GM21717 (cell line): ENCODE measurements around the gene SOX2.

Experiments
- ATAC-seq: cut with Tn5 transposase; IDR thresholded peaks from one replicate; pipeline ENCODE4 v1.9.1; 2021; ENCODE audit warnings: mild to moderate bottlenecking, moderate library complexity; ENCODE audit not compliant: unreplicated experiment

Gene SOX2

GRCh38 chr3:181722156-181722555 lies 10.4 kb downstream of the SOX2 start:
- ATAC-seq: no peak

- no peak for ATAC-seq
Measured at GRCh38 chr3:181722766-181723425, 11.2 kb downstream of the SOX2 start.

- ATAC-seq: no peak
Measured at GRCh38 chr3:181723625-181724191, 12.0 kb downstream of the SOX2 start.

DNA sequence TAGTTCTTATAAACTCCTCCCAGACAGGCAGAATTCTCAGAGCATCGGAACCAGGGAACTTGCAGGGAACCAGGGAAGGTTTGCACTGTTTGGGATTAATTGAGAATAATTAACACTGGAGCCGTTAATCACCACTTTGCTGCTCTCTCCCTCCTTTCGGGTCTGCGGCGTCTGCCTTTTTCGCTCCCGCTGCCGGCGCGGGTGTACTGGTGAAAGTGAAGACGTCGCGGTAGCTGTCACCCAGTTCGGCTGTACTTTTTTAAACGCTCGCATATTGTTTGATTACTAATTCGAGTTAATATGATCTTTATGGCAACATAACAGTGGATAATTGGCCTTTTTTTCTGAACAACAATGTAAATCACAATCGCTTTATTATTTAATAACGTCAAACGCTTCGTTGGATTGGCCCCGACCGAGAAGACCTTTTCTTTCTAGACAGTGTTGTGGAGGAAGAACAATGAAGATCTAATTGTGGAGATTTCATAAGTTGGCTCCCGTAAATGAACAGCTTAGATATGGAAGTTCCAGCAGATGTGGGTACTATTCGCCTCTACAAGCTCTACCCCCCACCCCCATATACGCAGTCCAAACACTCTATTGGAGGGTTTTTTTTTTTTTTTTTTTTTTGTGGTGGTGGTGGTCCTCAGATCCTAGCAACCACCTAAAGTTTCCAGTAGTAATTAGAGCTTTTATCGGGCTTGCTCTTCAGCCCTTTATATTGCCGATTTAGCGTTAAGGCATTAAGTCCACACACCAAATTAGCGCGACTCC lies 12.7 kb downstream of the SOX2 start:
- ATAC-seq: no peak

- no peak for ATAC-seq
Measured at GRCh38 chr3:181725131-181725731, 13.5 kb downstream of the SOX2 start.

DNA sequence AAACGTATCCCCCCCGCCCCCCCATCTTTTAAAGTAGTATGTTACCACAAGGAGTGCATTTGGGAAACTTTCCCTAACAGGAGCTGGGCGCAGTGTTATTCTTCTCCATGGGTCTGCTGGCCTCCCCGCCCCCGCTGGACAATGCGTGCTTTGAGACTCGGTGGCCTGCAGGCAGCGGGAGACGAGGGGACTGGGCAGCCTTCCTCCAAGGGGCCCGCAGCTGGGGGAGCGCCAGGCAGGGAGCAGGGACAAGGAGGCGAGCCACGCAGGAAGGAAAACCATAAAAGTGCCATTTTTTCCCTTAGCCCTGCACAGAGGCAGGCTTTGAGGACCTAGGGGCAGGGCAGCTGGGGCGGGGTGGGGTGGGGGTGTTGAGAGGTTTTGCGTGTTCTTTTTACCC lies 14.1 kb downstream of the SOX2 start:
- ATAC-seq: no peak

- ATAC-seq: no peak
Measured at GRCh38 chr3:181726351-181727330, 14.9 kb downstream of the SOX2 start.

DNA sequence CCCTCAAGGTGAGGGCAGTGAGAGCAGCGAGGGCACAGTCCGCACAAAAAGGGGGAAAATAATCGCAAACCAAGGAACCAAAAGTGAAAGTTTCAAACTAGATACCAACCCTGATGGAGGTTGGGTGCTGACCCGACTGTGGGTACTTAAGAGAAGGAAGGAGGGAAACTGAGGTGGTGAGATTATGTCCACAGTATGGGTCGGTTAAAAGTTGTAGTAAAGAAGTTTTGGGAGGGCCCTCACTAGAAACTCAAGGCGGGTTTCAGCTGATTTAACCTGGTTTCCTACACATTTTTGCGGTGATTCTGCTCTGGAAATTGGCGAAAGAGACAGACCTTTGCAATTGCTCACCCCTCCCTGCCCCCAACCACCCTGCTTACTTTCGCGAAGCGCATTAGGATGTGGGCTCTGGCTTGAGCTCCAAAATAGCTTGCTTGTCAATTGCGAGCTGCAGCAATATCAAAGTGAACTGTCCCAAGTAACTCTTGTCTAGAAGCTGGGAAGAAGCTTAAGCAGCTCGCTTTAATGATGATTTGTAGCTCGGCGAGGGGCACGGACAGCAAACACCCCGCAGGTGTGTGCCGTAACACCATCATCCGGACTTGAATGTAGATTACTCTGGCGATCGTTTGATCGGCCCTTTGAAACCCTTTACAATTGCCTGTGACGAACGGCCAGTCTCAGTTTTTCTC lies 15.8 kb downstream of the SOX2 start:
- ATAC-seq: no peak

- no peak for ATAC-seq
Measured at GRCh38 chr3:181728470-181729340, 17.0 kb downstream of the SOX2 start.

GRCh38 chr3:181729341-181729869 lies 17.7 kb downstream of the SOX2 start:
- no peak for ATAC-seq

- no peak for ATAC-seq
Measured at GRCh38 chr3:181730316-181730715, 18.6 kb downstream of the SOX2 start.

- ATAC-seq: no peak
Measured at GRCh38 chr3:181730934-181731333, 19.2 kb downstream of the SOX2 start.

GRCh38 chr3:181735911-181736310 lies 24.2 kb downstream of the SOX2 start:
- ATAC-seq: no peak

DNA sequence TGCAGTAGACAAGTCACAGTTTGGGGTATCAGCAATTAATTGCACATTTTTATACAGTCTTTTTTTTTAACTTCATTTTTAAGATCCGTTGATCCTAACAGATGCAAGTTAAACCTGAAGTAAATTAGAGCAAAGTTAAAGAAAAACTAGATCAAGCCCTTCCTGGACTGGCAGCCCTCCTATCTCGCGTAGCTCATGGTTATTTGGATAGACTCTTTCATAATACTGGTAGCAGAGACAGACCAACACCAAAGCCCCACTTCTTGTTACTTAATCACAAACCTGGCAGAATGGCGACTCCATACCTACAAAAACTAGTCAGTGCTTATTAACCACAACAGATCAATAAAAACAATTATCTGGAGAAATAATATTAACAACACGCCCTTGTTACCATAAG lies 26.8 kb downstream of the SOX2 start:
- no peak for ATAC-seq

- no peak for ATAC-seq
Measured at GRCh38 chr3:181739628-181740027, 27.9 kb downstream of the SOX2 start.

- no peak for ATAC-seq
Measured at GRCh38 chr3:181741417-181741816, 29.7 kb downstream of the SOX2 start.

DNA sequence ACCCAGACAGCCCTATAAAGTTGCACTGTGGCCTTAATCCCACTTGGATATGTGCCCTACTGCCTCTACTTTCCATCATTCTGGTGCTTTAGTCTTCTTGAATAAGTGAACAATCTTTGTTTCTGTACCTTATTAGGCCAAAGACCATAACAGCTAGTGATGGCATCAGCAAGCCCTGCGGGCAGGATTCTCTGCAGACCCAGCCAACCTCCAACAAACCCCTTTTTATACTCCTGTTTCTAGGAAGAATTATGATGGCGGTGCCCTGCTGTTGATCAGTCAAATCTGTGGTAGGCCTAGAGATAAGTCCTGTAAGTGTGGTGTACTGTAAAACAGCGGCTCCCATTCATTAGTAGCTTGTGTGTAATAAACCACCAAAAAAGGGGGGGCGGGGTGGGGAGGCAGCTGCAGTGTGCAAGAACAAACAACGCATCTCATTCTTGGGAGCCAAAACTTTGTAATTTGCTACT lies 40.5 kb downstream of the SOX2 start:
- no peak for ATAC-seq

- ATAC-seq: no peak
Measured at GRCh38 chr3:181753391-181753790, 41.7 kb downstream of the SOX2 start.

GRCh38 chr3:181755959-181756358 lies 44.2 kb downstream of the SOX2 start:
- ATAC-seq: no peak
